HL-60/S4 treated with phorbol 12-myristate 13-acetate at 8.2 ng/mL for 4 days and 3 days (cell line): ENCODE measurements around the gene NRG2.

Experiments
- in situ Hi-C: fragments of 300-500 bp; cut with MboI; formaldehyde crosslinking; loops from 2 replicates; pipeline ENCODE4 v1.15.0; 2022; ENCODE audit warnings: low sequenced_read_pairs

NRG2 gene

GRCh38 chr5:139799359-139799758 lies 243.7 kb downstream of the NRG2 start:
- in situ Hi-C loops = no loop called here

GRCh38 chr5:139798883-139799282 lies 244.2 kb downstream of the NRG2 start:
- in situ Hi-C loops = no loop called here

- in situ Hi-C loops = no loop called here
Measured at GRCh38 chr5:139797856-139798510, 245.1 kb downstream of the NRG2 start.

GRCh38 chr5:139797335-139797734 lies 245.8 kb downstream of the NRG2 start:
- in situ Hi-C loops = no loop called here
